HG03354 (cell line): Measurements from ENCODE around the gene FAM110A.
"Not testable (repeated sequence)": the region's sequence is repeated elsewhere in the genome, so short reads cannot be mapped to it uniquely, and the experiment has no call there.

Experiments
- ATAC-seq: cut with Tn5 transposase; IDR thresholded peaks from one replicate; pipeline ENCODE4 v1.9.1; 2021; ENCODE audit warnings: mild to moderate bottlenecking; ENCODE audit not compliant: unreplicated experiment, poor library complexity, severe bottlenecking

Gene FAM110A

GRCh38 chr20:833450-834150, at the start of gene FAM110A:
Gene FAM110A, plus strand, starts transcription at chr20:833715. Its CDS starts 11,090 bp downstream, at chr20:844805.
- peak; percentile 96 for ATAC-seq

- no peak for ATAC-seq
Observed at GRCh38 chr20:787825-788224, 45.7 kb upstream of the FAM110A start.

- no peak for ATAC-seq
Observed at GRCh38 chr20:791056-791455, 42.5 kb upstream of the FAM110A start.

- no peak for ATAC-seq
Observed at GRCh38 chr20:792248-792647, 41.3 kb upstream of the FAM110A start.

GRCh38 chr20:796921-797320, 36.6 kb upstream of the FAM110A start:
- no peak for ATAC-seq

- not testable (repeated sequence) for ATAC-seq
Observed at GRCh38 chr20:798746-799145, 34.8 kb upstream of the FAM110A start.

GRCh38 chr20:800026-800425, 33.5 kb upstream of the FAM110A start:
- not testable (repeated sequence) for ATAC-seq

- ATAC-seq = no peak
Observed at GRCh38 chr20:801678-802077, 31.8 kb upstream of the FAM110A start.

- no peak for ATAC-seq
Observed at GRCh38 chr20:805713-806112, 27.8 kb upstream of the FAM110A start.

- ATAC-seq = not testable (repeated sequence)
Observed at GRCh38 chr20:811776-812434, 21.6 kb upstream of the FAM110A start.

- ATAC-seq = not testable (repeated sequence)
Observed at GRCh38 chr20:812435-812814, 21.1 kb upstream of the FAM110A start.

- no peak for ATAC-seq
Observed at GRCh38 chr20:813390-813789, 20.1 kb upstream of the FAM110A start.

GRCh38 chr20:815226-815625, 18.3 kb upstream of the FAM110A start:
- ATAC-seq = no peak

GRCh38 chr20:815914-816606, 17.5 kb upstream of the FAM110A start:
- ATAC-seq = no peak

- ATAC-seq = no peak
Observed at GRCh38 chr20:818001-818664, 15.4 kb upstream of the FAM110A start.

- no peak for ATAC-seq
Observed at GRCh38 chr20:819680-820322, 13.7 kb upstream of the FAM110A start.

GRCh38 chr20:820323-820953, 13.1 kb upstream of the FAM110A start:
- no peak for ATAC-seq

- no peak for ATAC-seq
Observed at GRCh38 chr20:821046-821730, 12.3 kb upstream of the FAM110A start.

- no peak for ATAC-seq
Observed at GRCh38 chr20:821731-822065, 11.8 kb upstream of the FAM110A start.
